GM23338 (cell line): Measurements from ENCODE around the gene APPBP2. TPM values are rescaled to one million over a fixed set of nuclear protein-coding genes. Genes with fewer than 3 reads are reported as not detected.

Source experiments
- ATAC-seq: fragments of 200-7000 bp; cut with Tn5 transposase; 3 replicates; pipeline ENCODE4 v1.9.1; 2020
- DNase-seq: peaks from one replicate; pipeline ENCODE4 v3.0.0-alpha.2; 2015; ENCODE audit warnings: low spot score
- H2AFZ ChIP-seq: fragments of 200-600 bp; sonication (generic); 2 replicates; pipeline ENCODE4 v1.8.0; 2016; ENCODE audit warnings: antibody characterized with exemption, mild to moderate bottlenecking, moderate library complexity
- H3F3A ChIP-seq: fragments of 200-600 bp; sonication (generic); replicated peaks from 2 replicates; pipeline ENCODE4 v1.8.0; 2017; ENCODE audit warnings: antibody characterized with exemption, mixed run types, low read depth
- H3K27ac ChIP-seq: fragments of 200-600 bp; sonication (generic); 2 replicates; pipeline ENCODE4 v1.6.1; 2016; ENCODE audit warnings: low read depth
- H3K27me3 ChIP-seq: fragments of 200-600 bp; sonication (generic); 2 replicates; pipeline ENCODE4 v1.8.0; 2016; ENCODE audit warnings: mild to moderate bottlenecking, mixed run types, moderate library complexity; ENCODE audit not compliant: insufficient read depth
- H3K36me3 ChIP-seq: fragments of 200-600 bp; sonication (generic); 2 replicates; pipeline ENCODE4 v1.8.0; 2016; ENCODE audit warnings: mild to moderate bottlenecking; ENCODE audit not compliant: insufficient read depth
- H3K4me1 ChIP-seq: fragments of 200-600 bp; sonication (generic); 2 replicates; pipeline ENCODE4 v1.8.0; 2016; ENCODE audit warnings: mild to moderate bottlenecking, moderate library complexity; ENCODE audit not compliant: insufficient read depth
- H3K4me2 ChIP-seq: fragments of 200-600 bp; sonication (generic); 2 replicates; pipeline ENCODE4 v1.7.1; 2017; ENCODE audit warnings: mixed run types
- H3K4me3 ChIP-seq: fragments of 200-600 bp; sonication (generic); 2 replicates; pipeline ENCODE4 v1.6.1; 2016; ENCODE audit warnings: mixed run types
- H3K79me2 ChIP-seq: fragments of 200-600 bp; sonication (generic); replicated peaks from 2 replicates; pipeline ENCODE4 v1.8.0; 2017; ENCODE audit warnings: mild to moderate bottlenecking; ENCODE audit not compliant: insufficient read depth
- H3K9me2 ChIP-seq: fragments of 200-600 bp; sonication (generic); 2 replicates; pipeline ENCODE4 v1.8.0; 2017; ENCODE audit not compliant: insufficient read depth
- H4K20me1 ChIP-seq: fragments of 200-600 bp; sonication (generic); replicated peaks from 2 replicates; pipeline ENCODE4 v1.8.0; 2017; ENCODE audit warnings: mild to moderate bottlenecking; ENCODE audit not compliant: insufficient read depth
- H3K27ac Mint-ChIP-seq: 2 replicates; pipeline ENCODE4 v1.8.0; 2020; ENCODE audit warnings: inconsistent platforms, mild to moderate bottlenecking, moderate library complexity, mixed read lengths
- H3K27me3 Mint-ChIP-seq: 3 replicates; pipeline ENCODE4 v1.8.0; 2022; ENCODE audit warnings: low read depth, mild to moderate bottlenecking, moderate library complexity, mixed read lengths, inconsistent platforms; ENCODE audit not compliant: insufficient read depth, poor library complexity
- H3K36me3 Mint-ChIP-seq: 3 replicates; pipeline ENCODE4 v1.8.0; 2021; ENCODE audit warnings: low read depth, mild to moderate bottlenecking, inconsistent platforms, moderate library complexity, mixed read lengths
- H3K4me1 Mint-ChIP-seq: 3 replicates; pipeline ENCODE4 v1.8.0; 2020; ENCODE audit warnings: mild to moderate bottlenecking, inconsistent platforms, mixed read lengths
- H3K4me3 Mint-ChIP-seq: 3 replicates; pipeline ENCODE4 v1.8.0; 2021; ENCODE audit warnings: moderate library complexity, mild to moderate bottlenecking, inconsistent platforms, mixed read lengths
- H3K9me3 Mint-ChIP-seq: 3 replicates; pipeline ENCODE4 v1.8.0; 2020; ENCODE audit warnings: moderate library complexity, mild to moderate bottlenecking, inconsistent platforms, mixed read lengths
- CREB1 ChIP-seq: fragments of 250-450 bp; sonication (Bioruptor Pico); IDR thresholded peaks from 2 replicates; pipeline ENCODE4 v1.5.0; 2020; ENCODE audit warnings: low read depth, mild to moderate bottlenecking, moderate library complexity
- EZH2phosphoT487 ChIP-seq: fragments of 200-600 bp; sonication (generic); IDR thresholded peaks from one replicate; pipeline ENCODE4 v1.8.1; 2018; ENCODE audit warnings: antibody characterized with exemption; ENCODE audit not compliant: unreplicated experiment
- NANOG ChIP-seq: IDR thresholded peaks from 2 replicates; pipeline ENCODE4 v1.6.1; 2016; ENCODE audit warnings: antibody characterized with exemption, borderline replicate concordance
- POLR2AphosphoS5 ChIP-seq: IDR thresholded peaks from 2 replicates; pipeline ENCODE4 v1.6.1; 2016; ENCODE audit warnings: antibody characterized with exemption, low read depth
- ZNF331 ChIP-seq: fragments of 250-450 bp; sonication (Bioruptor Pico); IDR thresholded peaks from 2 replicates; pipeline ENCODE4 v1.5.0; 2020; ENCODE audit warnings: low read depth, mild to moderate bottlenecking, moderate library complexity
- polyA plus RNA-seq: library from polyadenylated mRNA; unstranded; fragments of >200 nt; fragmentation: Nextera tagmentation; extraction: Ambion mirVana; gene quantifications from 2 replicates; pipeline ENCODE4 v1.2.1, GENCODE V29; 2016
- total RNA-seq: library from RNA; depleted of rRNA; stranded (reverse); fragments of >200 nt; shearing (Covaris generic); gene quantifications from 2 replicates; pipeline ENCODE4 v1.2.3, GENCODE V29; 2014
- TF ChIP-seq, protein P1 (sequence below): IDR thresholded peaks from one replicate; pipeline ENCODE4 v1.6.1; 2018; ENCODE audit warnings: antibody characterized with exemption; ENCODE audit not compliant: unreplicated experiment
- TF ChIP-seq, protein P2 (sequence below): IDR thresholded peaks from 2 replicates; pipeline ENCODE4 v1.6.1; 2016; ENCODE audit warnings: antibody characterized with exemption
- TF ChIP-seq, protein P3 (sequence below), 2 experiments: fragments of 200-600 bp in 1 of 2; sonication (generic) in 1 of 2; conservative IDR thresholded peaks; 2 replicates each; pipeline versions ENCODE4 v1.5.1 to v1.6.1; 2016 to 2017; ENCODE audit warnings: antibody characterized with exemption in 2 of 2, low read depth in 2 of 2, mild to moderate bottlenecking in 2 of 2, moderate library complexity in 1 of 2

The APPBP2 gene
- total and polyA plus RNA-seq, 2 experiments from 2014 or later, result 9.3 to 15.0 TPM

DNA sequence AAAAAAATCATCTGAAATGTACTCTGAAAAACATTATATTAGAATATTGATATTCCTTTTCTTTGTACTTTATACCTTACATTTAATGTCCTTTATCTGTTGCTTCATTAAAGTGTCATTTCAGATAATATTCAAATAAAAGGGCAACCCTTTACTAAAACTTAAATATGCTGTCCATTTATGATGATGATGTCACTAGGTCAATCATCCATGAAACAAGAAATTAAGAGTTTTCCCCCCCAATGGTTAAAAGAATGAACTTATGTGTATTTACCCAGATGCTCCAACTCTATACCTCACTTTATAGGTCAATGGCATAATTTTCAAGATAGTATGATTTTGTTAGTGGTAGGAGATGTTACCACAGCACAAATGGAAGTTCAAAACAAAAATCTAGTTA, 15.3 kb downstream of the APPBP2 start:
- TF ChIP-seq EZH2phosphoT487 (no peak), POLR2AphosphoS5 (no peak), ZNF331 (no peak), NANOG (no peak), CREB1 (CRISPR knock-in tag) (no peak)
- TF ChIP-seq, protein P1, sequence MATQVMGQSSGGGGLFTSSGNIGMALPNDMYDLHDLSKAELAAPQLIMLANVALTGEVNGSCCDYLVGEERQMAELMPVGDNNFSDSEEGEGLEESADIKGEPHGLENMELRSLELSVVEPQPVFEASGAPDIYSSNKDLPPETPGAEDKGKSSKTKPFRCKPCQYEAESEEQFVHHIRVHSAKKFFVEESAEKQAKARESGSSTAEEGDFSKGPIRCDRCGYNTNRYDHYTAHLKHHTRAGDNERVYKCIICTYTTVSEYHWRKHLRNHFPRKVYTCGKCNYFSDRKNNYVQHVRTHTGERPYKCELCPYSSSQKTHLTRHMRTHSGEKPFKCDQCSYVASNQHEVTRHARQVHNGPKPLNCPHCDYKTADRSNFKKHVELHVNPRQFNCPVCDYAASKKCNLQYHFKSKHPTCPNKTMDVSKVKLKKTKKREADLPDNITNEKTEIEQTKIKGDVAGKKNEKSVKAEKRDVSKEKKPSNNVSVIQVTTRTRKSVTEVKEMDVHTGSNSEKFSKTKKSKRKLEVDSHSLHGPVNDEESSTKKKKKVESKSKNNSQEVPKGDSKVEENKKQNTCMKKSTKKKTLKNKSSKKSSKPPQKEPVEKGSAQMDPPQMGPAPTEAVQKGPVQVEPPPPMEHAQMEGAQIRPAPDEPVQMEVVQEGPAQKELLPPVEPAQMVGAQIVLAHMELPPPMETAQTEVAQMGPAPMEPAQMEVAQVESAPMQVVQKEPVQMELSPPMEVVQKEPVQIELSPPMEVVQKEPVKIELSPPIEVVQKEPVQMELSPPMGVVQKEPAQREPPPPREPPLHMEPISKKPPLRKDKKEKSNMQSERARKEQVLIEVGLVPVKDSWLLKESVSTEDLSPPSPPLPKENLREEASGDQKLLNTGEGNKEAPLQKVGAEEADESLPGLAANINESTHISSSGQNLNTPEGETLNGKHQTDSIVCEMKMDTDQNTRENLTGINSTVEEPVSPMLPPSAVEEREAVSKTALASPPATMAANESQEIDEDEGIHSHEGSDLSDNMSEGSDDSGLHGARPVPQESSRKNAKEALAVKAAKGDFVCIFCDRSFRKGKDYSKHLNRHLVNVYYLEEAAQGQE, result no peak
- TF ChIP-seq, protein P2, sequence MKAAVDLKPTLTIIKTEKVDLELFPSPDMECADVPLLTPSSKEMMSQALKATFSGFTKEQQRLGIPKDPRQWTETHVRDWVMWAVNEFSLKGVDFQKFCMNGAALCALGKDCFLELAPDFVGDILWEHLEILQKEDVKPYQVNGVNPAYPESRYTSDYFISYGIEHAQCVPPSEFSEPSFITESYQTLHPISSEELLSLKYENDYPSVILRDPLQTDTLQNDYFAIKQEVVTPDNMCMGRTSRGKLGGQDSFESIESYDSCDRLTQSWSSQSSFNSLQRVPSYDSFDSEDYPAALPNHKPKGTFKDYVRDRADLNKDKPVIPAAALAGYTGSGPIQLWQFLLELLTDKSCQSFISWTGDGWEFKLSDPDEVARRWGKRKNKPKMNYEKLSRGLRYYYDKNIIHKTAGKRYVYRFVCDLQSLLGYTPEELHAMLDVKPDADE, result no peak
- H3K4me3 ChIP-seq, result no peak overlapping the region
- no peak overlapping the region for H2AFZ ChIP-seq
- H3K4me1 ChIP-seq, result no peaks in the 10 kb centered on the region
- no peaks in the 10 kb centered on the region for H3K27me3 ChIP-seq
- H3K27ac Mint-ChIP-seq, result no peak overlapping the region
- H3K27ac ChIP-seq, result no peak overlapping the region
- no peak for ATAC-seq
- no peak overlapping the region for H3K4me3 Mint-ChIP-seq
- no peak overlapping the region for H3K4me2 ChIP-seq
- H3K36me3 ChIP-seq, result no peaks in the 10 kb centered on the region
- H3F3A ChIP-seq, result no peaks in the 10 kb centered on the region
- H3K9me3 Mint-ChIP-seq, result no peaks in the 10 kb centered on the region
- H3K36me3 Mint-ChIP-seq, result peaks cover 18% of the 10 kb centered on the region
- H3K27me3 Mint-ChIP-seq, result peaks cover 2% of the 10 kb centered on the region
- peaks cover 3% of the 10 kb centered on the region; the same call in 1 of the 3 replicates for H3K4me1 Mint-ChIP-seq
- H4K20me1 ChIP-seq, result peaks cover 15% of the 10 kb centered on the region; the same call in 1 of the 2 replicates
- DNase-seq, result no peak
- no peaks in the 10 kb centered on the region for H3K9me2 ChIP-seq
- H3K79me2 ChIP-seq, result peaks cover 100% of the 10 kb centered on the region

GRCh38 chr17:60510031-60510430, 16.0 kb downstream of the APPBP2 start:
- Histone ChIP-seq H3K4me1 (no peaks in the 10 kb centered on the region), H3K36me3 (no peaks in the 10 kb centered on the region), H2AFZ (no peak overlapping the region), H3K27ac (no peak overlapping the region), H3K27me3 (no peaks in the 10 kb centered on the region), H3F3A (no peaks in the 10 kb centered on the region), H3K4me3 (no peak overlapping the region), H3K4me2 (no peak overlapping the region), H3K9me2 (no peaks in the 10 kb centered on the region), H4K20me1 (peaks cover 18% of the 10 kb centered on the region; the same call in 1 of the 2 replicates), H3K79me2 (peaks cover 100% of the 10 kb centered on the region)
- ATAC-seq, result no peak
- TF ChIP-seq, protein P3, sequence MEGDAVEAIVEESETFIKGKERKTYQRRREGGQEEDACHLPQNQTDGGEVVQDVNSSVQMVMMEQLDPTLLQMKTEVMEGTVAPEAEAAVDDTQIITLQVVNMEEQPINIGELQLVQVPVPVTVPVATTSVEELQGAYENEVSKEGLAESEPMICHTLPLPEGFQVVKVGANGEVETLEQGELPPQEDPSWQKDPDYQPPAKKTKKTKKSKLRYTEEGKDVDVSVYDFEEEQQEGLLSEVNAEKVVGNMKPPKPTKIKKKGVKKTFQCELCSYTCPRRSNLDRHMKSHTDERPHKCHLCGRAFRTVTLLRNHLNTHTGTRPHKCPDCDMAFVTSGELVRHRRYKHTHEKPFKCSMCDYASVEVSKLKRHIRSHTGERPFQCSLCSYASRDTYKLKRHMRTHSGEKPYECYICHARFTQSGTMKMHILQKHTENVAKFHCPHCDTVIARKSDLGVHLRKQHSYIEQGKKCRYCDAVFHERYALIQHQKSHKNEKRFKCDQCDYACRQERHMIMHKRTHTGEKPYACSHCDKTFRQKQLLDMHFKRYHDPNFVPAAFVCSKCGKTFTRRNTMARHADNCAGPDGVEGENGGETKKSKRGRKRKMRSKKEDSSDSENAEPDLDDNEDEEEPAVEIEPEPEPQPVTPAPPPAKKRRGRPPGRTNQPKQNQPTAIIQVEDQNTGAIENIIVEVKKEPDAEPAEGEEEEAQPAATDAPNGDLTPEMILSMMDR (conservative IDR thresholded peaks at IDR 0.05; ENCODE audit: low read depth in 2 of 2), result no peak
- TF ChIP-seq CREB1 (CRISPR knock-in tag) (no peak), NANOG (no peak)
- TF ChIP-seq, protein P1, result no peak
- peaks cover 3% of the 10 kb centered on the region; the same call in 1 of the 3 replicates for H3K4me1 Mint-ChIP-seq
- H3K4me3 Mint-ChIP-seq, result no peak overlapping the region
- no peaks in the 10 kb centered on the region for H3K9me3 Mint-ChIP-seq
- DNase-seq, result no peak
- no peak overlapping the region for H3K27ac Mint-ChIP-seq
- H3K27me3 Mint-ChIP-seq, result peaks cover 2% of the 10 kb centered on the region
- H3K36me3 Mint-ChIP-seq, result peaks cover 18% of the 10 kb centered on the region
